Testis (tissue), 2 donors: ENCODE measurements around the gene SLC5A10.

Experiments
- POLR2A ChIP-seq: fragments of 450-650 bp; IDR thresholded peaks from one replicate; pipeline ENCODE4 v1.6.1; 2017; ENCODE audit warnings: antibody characterized with exemption, mild to moderate bottlenecking, moderate library complexity
- TF ChIP-seq, protein P1 (sequence below), 3 experiments: fragments of 450-650 bp in 2 of 3; fragments of 200-600 bp in 1 of 3; sonication (generic) in 1 of 3; IDR thresholded peaks; one replicate each; pipeline ENCODE4 v1.5.1; 2016 to 2019; ENCODE audit warnings: antibody characterized with exemption in 3 of 3, mild to moderate bottlenecking in 2 of 3, moderate library complexity in 1 of 3

DNA sequence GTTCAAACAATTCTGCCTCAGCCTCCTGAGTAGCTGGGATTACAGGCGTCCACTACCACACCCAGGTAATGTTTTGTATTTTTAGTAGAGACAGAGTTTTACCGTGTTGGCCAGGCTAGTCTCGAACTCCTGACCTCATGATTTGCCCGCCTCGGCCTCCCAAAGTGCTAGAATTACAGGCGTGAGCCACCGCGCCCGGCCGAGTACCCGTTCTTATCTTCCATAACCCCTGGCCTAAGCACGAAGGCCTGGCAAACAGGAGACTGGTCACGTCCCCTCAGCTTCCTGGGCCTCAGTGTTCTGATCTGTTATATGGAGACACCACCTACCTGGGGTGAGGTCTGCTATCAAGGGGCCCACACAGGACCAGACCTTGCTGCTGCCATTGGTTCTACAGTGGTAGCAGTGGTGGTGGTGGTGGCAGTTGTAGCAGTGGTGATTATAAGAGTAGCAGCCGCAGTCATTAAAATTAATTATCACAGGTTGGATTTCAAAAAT, 1.3 kb downstream of the SLC5A10 start:
- TF ChIP-seq, protein P1, sequence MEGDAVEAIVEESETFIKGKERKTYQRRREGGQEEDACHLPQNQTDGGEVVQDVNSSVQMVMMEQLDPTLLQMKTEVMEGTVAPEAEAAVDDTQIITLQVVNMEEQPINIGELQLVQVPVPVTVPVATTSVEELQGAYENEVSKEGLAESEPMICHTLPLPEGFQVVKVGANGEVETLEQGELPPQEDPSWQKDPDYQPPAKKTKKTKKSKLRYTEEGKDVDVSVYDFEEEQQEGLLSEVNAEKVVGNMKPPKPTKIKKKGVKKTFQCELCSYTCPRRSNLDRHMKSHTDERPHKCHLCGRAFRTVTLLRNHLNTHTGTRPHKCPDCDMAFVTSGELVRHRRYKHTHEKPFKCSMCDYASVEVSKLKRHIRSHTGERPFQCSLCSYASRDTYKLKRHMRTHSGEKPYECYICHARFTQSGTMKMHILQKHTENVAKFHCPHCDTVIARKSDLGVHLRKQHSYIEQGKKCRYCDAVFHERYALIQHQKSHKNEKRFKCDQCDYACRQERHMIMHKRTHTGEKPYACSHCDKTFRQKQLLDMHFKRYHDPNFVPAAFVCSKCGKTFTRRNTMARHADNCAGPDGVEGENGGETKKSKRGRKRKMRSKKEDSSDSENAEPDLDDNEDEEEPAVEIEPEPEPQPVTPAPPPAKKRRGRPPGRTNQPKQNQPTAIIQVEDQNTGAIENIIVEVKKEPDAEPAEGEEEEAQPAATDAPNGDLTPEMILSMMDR (IDR thresholded peaks at IDR 0.05): no peak
- no peak for TF ChIP-seq POLR2A
